Smooth muscle cell (in vitro differentiated cells): ENCODE data around the gene SMCO4. TPM values are rescaled to one million over a fixed set of nuclear protein-coding genes. Genes with fewer than 3 reads are reported as not detected.
A peak's percentile ranks its signal among the peaks of the same experiment; 100 is the strongest.
"Not testable (repeated sequence)": the region's sequence is repeated elsewhere in the genome, so short reads cannot be mapped to it uniquely, and the experiment has no call there.

Source experiments
- DNase-seq: peaks from one replicate; lab custom pipeline; 2025; ENCODE audit not compliant: unreplicated experiment; lab: John Stamatoyannopoulos, UW
- H2AFZ ChIP-seq: fragments of 200-600 bp; sonication (generic); 2 replicates; pipeline ENCODE4 v1.6.0; 2016; ENCODE audit warnings: antibody characterized with exemption, low read depth, mild to moderate bottlenecking
- H3F3A ChIP-seq: fragments of 200-600 bp; sonication (generic); 2 replicates; pipeline ENCODE4 v1.6.0; 2017; ENCODE audit warnings: antibody characterized with exemption, low read depth
- H3K27ac ChIP-seq: fragments of 200-600 bp; sonication (generic); 2 replicates; pipeline ENCODE4 v1.5.1; 2016; ENCODE audit warnings: low read depth, mild to moderate bottlenecking
- H3K27me3 ChIP-seq: fragments of 200-600 bp; sonication (generic); 2 replicates; pipeline ENCODE4 v1.6.1; 2016; ENCODE audit warnings: low read depth, mild to moderate bottlenecking
- H3K36me3 ChIP-seq: fragments of 200-600 bp; sonication (generic); 2 replicates; pipeline ENCODE4 v1.5.1; 2016; ENCODE audit warnings: low read depth
- H3K4me1 ChIP-seq: fragments of 200-600 bp; sonication (generic); 2 replicates; pipeline ENCODE4 v1.5.1; 2016; ENCODE audit warnings: low read depth
- H3K4me2 ChIP-seq: fragments of 200-600 bp; sonication (generic); 2 replicates; pipeline ENCODE4 v1.6.0; 2016; ENCODE audit warnings: mild to moderate bottlenecking
- H3K4me3 ChIP-seq: fragments of 200-600 bp; sonication (generic); 2 replicates; pipeline ENCODE4 v1.5.1; 2016; ENCODE audit warnings: mild to moderate bottlenecking
- H3K79me2 ChIP-seq: fragments of 200-600 bp; sonication (generic); 2 replicates; pipeline ENCODE4 v1.6.0; 2016; ENCODE audit warnings: low read depth, mild to moderate bottlenecking
- H3K9ac ChIP-seq: fragments of 200-600 bp; sonication (generic); 2 replicates; pipeline ENCODE4 v1.6.0; 2016; ENCODE audit warnings: low read depth
- H3K9me3 ChIP-seq: fragments of 200-600 bp; sonication (generic); replicated peaks from 2 replicates; pipeline ENCODE4 v1.5.1; 2016; ENCODE audit warnings: low read depth
- H4K20me1 ChIP-seq: fragments of 200-600 bp; sonication (generic); 2 replicates; pipeline ENCODE4 v1.6.0; 2016; ENCODE audit warnings: low read depth
- CTCF ChIP-seq: fragments of 200-600 bp; sonication (generic); IDR thresholded peaks from 2 replicates; pipeline ENCODE4 v1.5.1; 2017; ENCODE audit warnings: borderline replicate concordance, mild to moderate bottlenecking, antibody characterized with exemption; ENCODE audit not compliant: insufficient read depth, poor library complexity, severe bottlenecking
- WGBS: methylation state at CpG from one replicate; pipeline ENCODE4 v1.1.7; 2016; ENCODE audit warnings: low lambda C conversion rate; 5-methylcytosine and 5-hydroxymethylcytosine counted together
- polyA plus RNA-seq: library from polyadenylated mRNA; unstranded; fragments of >200 nt; fragmentation: Nextera tagmentation; extraction: Ambion mirVana; gene quantifications from 2 replicates; pipeline ENCODE4 v1.2.1, GENCODE V29; 2016
- total RNA-seq: library from RNA; depleted of rRNA; stranded (reverse); fragments of >200 nt; gene quantifications from 2 replicates; pipeline ENCODE4 v1.2.3, GENCODE V29; 2014

SMCO4 gene
- total and polyA plus RNA-seq, 2 experiments from 2014 or later, result 13.8 to 50.7 TPM

GRCh38 chr11:93587858-93588581, 44.8 kb upstream of the SMCO4 start:
- Histone ChIP-seq H3K27me3 (no peaks in the 10 kb centered on the region), H3K36me3 (no peaks in the 10 kb centered on the region), H3F3A (no peaks in the 10 kb centered on the region), H3K79me2 (no peaks in the 10 kb centered on the region), H4K20me1 (no peaks in the 10 kb centered on the region), H3K9me3 (no peaks in the 10 kb centered on the region), H3K4me1 (no peaks in the 10 kb centered on the region), H3K4me2 (no peak overlapping the region), H3K27ac (no peak overlapping the region), H3K4me3 (no peak overlapping the region), H2AFZ (no peak overlapping the region), H3K9ac (no peak overlapping the region)
- no peak for DNase-seq
- no peak for TF ChIP-seq CTCF
- 78% methylated on average over 8 of the region's 8 CpGs for WGBS

- not testable (repeated sequence) for H3K27ac ChIP-seq, H3K36me3 ChIP-seq, H3F3A ChIP-seq, H3K4me1 ChIP-seq, H3K9me3 ChIP-seq, H4K20me1 ChIP-seq, H3K27me3 ChIP-seq, H3K4me2 ChIP-seq, H3K4me3 ChIP-seq, DNase-seq, H3K9ac ChIP-seq, H3K79me2 ChIP-seq, H2AFZ ChIP-seq
- 97% methylated on average over 1 of the region's 1 CpG for WGBS
Observed at GRCh38 chr11:93587425-93587824, 44.2 kb upstream of the SMCO4 start.

GRCh38 chr11:93585758-93586157, 42.6 kb upstream of the SMCO4 start:
- no peaks in the 10 kb centered on the region for H3K4me1 ChIP-seq
- H3K9me3 ChIP-seq, result no peaks in the 10 kb centered on the region
- DNase-seq, result peak; percentile 4
- H2AFZ ChIP-seq, result no peak overlapping the region
- H3K9ac ChIP-seq, result no peak overlapping the region
- no peaks in the 10 kb centered on the region for H4K20me1 ChIP-seq
- H3K36me3 ChIP-seq, result no peaks in the 10 kb centered on the region
- H3F3A ChIP-seq, result no peaks in the 10 kb centered on the region
- H3K27me3 ChIP-seq, result no peaks in the 10 kb centered on the region
- TF ChIP-seq CTCF, result no peak
- peak overlapping the region; percentile 2 for H3K4me2 ChIP-seq
- no peaks in the 10 kb centered on the region for H3K79me2 ChIP-seq
- H3K4me3 ChIP-seq, result no peak overlapping the region
- peak overlapping the region; percentile 0 for H3K27ac ChIP-seq

GRCh38 chr11:93583490-93583889, 40.3 kb upstream of the SMCO4 start:
- no peaks in the 10 kb centered on the region for H3K79me2 ChIP-seq
- TF ChIP-seq CTCF, result no peak
- no peaks in the 10 kb centered on the region for H3K27me3 ChIP-seq

More at GRCh38 chr11:93583490-93583889, 40.3 kb upstream of the SMCO4 start:
- no peaks in the 10 kb centered on the region for H3F3A ChIP-seq
- H3K9me3 ChIP-seq, result no peaks in the 10 kb centered on the region
- no peaks in the 10 kb centered on the region for H4K20me1 ChIP-seq
- DNase-seq, result no peak
- H3K4me1 ChIP-seq, result no peaks in the 10 kb centered on the region
- H3K36me3 ChIP-seq, result no peaks in the 10 kb centered on the region
- H3K27ac ChIP-seq, result no peak overlapping the region
- H2AFZ ChIP-seq, result no peak overlapping the region
- no peak overlapping the region for H3K4me3 ChIP-seq
- no peak overlapping the region for H3K9ac ChIP-seq
- no peak overlapping the region for H3K4me2 ChIP-seq
